ENCODE results near the gene SLC35F1. TPM values are rescaled to one million over a fixed set of nuclear protein-coding genes. Genes with fewer than 3 reads are reported as not detected.
"Not testable (repeated sequence)": the region's sequence is repeated elsewhere in the genome, so short reads cannot be mapped to it uniquely, and the experiment has no call there.

SLC35F1 gene
- polyA plus RNA-seq, 1 donor: 5.1 TPM

GRCh38 chr6:117947234-117947633, 40.2 kb downstream of the SLC35F1 start:
- no peaks in the 10 kb centered on the region for H3K9me3 ChIP-seq (ENCODE audit: control insufficient read depth, low read depth, low read length)
- no CpG with 5 or more reads among the region's 1 CpG for WGBS (ENCODE audit: insufficient coverage, low lambda C conversion rate)
- H3K27me3 ChIP-seq (ENCODE audit: control insufficient read depth, insufficient read depth, low read length): no peaks in the 10 kb centered on the region
- DNase-seq: no peak
- H3K4me1 ChIP-seq (ENCODE audit: control insufficient read depth, insufficient read depth, low read length): no peaks in the 10 kb centered on the region
- no peaks in the 10 kb centered on the region for H3K36me3 ChIP-seq (ENCODE audit: control insufficient read depth, insufficient read depth, low read length)
- no peak overlapping the region for H3K4me3 ChIP-seq (ENCODE audit: low read length)
- no peak overlapping the region for H3K27ac ChIP-seq (ENCODE audit: low read length)

- Histone ChIP-seq H3K4me3 (ENCODE audit: low read length) (no peak overlapping the region), H3K36me3 (ENCODE audit: control insufficient read depth, insufficient read depth, low read length) (no peaks in the 10 kb centered on the region), H3K4me1 (ENCODE audit: control insufficient read depth, insufficient read depth, low read length) (no peaks in the 10 kb centered on the region), H3K27me3 (ENCODE audit: control insufficient read depth, insufficient read depth, low read length) (no peaks in the 10 kb centered on the region), H3K27ac (ENCODE audit: low read length) (no peak overlapping the region), H3K9me3 (ENCODE audit: control insufficient read depth, low read depth, low read length) (no peaks in the 10 kb centered on the region)
- DNase-seq: peak in 1 of 2 donors; percentile 5
- WGBS (ENCODE audit: insufficient coverage, low lambda C conversion rate): no CpG with 5 or more reads among the region's 3 CpGs
These were observed 44.7 kb downstream of the SLC35F1 start for GRCh38 chr6:117951783-117952182.

GRCh38 chr6:117955684-117956256, 48.7 kb downstream of the SLC35F1 start:
- Histone ChIP-seq H3K4me1 (ENCODE audit: control insufficient read depth, insufficient read depth, low read length) (no peaks in the 10 kb centered on the region), H3K4me3 (ENCODE audit: low read length) (no peak overlapping the region), H3K36me3 (ENCODE audit: control insufficient read depth, insufficient read depth, low read length) (no peaks in the 10 kb centered on the region), H3K27ac (ENCODE audit: low read length) (no peak overlapping the region), H3K27me3 (ENCODE audit: control insufficient read depth, insufficient read depth, low read length) (no peaks in the 10 kb centered on the region), H3K9me3 (ENCODE audit: control insufficient read depth, low read depth, low read length) (no peaks in the 10 kb centered on the region)
- DNase-seq: no peak
- WGBS (ENCODE audit: insufficient coverage, low lambda C conversion rate): no CpG with 5 or more reads among the region's 2 CpGs

GRCh38 chr6:117956386-117956785, 49.3 kb downstream of the SLC35F1 start:
- Histone ChIP-seq H3K27ac (ENCODE audit: low read length) (no peak overlapping the region), H3K27me3 (ENCODE audit: control insufficient read depth, insufficient read depth, low read length) (no peaks in the 10 kb centered on the region), H3K4me1 (ENCODE audit: control insufficient read depth, insufficient read depth, low read length) (no peaks in the 10 kb centered on the region), H3K9me3 (ENCODE audit: control insufficient read depth, low read depth, low read length) (no peaks in the 10 kb centered on the region), H3K36me3 (ENCODE audit: control insufficient read depth, insufficient read depth, low read length) (no peaks in the 10 kb centered on the region), H3K4me3 (ENCODE audit: low read length) (no peak overlapping the region)
- peak in 1 of 2 donors; percentile 2 for DNase-seq
- 80% methylated on average over 1 of the region's 5 CpGs for WGBS (ENCODE audit: insufficient coverage, low lambda C conversion rate)

GRCh38 chr6:117958536-117958935, 51.5 kb downstream of the SLC35F1 start:
- DNase-seq: no peak
- no peak overlapping the region for H3K4me3 ChIP-seq (ENCODE audit: low read length)
- no CpG with 5 or more reads among the region's 3 CpGs for WGBS (ENCODE audit: insufficient coverage, low lambda C conversion rate)

GRCh38 chr6:117960877-117961276, 53.8 kb downstream of the SLC35F1 start:
- Histone ChIP-seq H3K4me1 (ENCODE audit: control insufficient read depth, insufficient read depth, low read length) (no peaks in the 10 kb centered on the region), H3K27me3 (ENCODE audit: control insufficient read depth, insufficient read depth, low read length) (no peaks in the 10 kb centered on the region), H3K36me3 (ENCODE audit: control insufficient read depth, insufficient read depth, low read length) (no peaks in the 10 kb centered on the region), H3K9me3 (ENCODE audit: control insufficient read depth, low read depth, low read length) (no peaks in the 10 kb centered on the region), H3K4me3 (ENCODE audit: low read length) (no peak overlapping the region), H3K27ac (ENCODE audit: low read length) (no peak overlapping the region)
- no CpG with 5 or more reads among the region's 1 CpG for WGBS (ENCODE audit: insufficient coverage, low lambda C conversion rate)
- DNase-seq: no peak

More at GRCh38 chr6:117958536-117958935, 51.5 kb downstream of the SLC35F1 start:
- no peak overlapping the region for H3K27ac ChIP-seq (ENCODE audit: low read length)
- H3K4me1 ChIP-seq (ENCODE audit: control insufficient read depth, insufficient read depth, low read length): no peaks in the 10 kb centered on the region
- H3K36me3 ChIP-seq (ENCODE audit: control insufficient read depth, insufficient read depth, low read length): no peaks in the 10 kb centered on the region
- no peaks in the 10 kb centered on the region for H3K9me3 ChIP-seq (ENCODE audit: control insufficient read depth, low read depth, low read length)
- H3K27me3 ChIP-seq (ENCODE audit: control insufficient read depth, insufficient read depth, low read length): no peaks in the 10 kb centered on the region

GRCh38 chr6:117961301-117961700, 54.2 kb downstream of the SLC35F1 start:
- Histone ChIP-seq H3K4me3 (ENCODE audit: low read length) (no peak overlapping the region), H3K36me3 (ENCODE audit: control insufficient read depth, insufficient read depth, low read length) (no peaks in the 10 kb centered on the region), H3K27ac (ENCODE audit: low read length) (no peak overlapping the region), H3K9me3 (ENCODE audit: control insufficient read depth, low read depth, low read length) (no peaks in the 10 kb centered on the region), H3K4me1 (ENCODE audit: control insufficient read depth, insufficient read depth, low read length) (no peaks in the 10 kb centered on the region), H3K27me3 (ENCODE audit: control insufficient read depth, insufficient read depth, low read length) (no peaks in the 10 kb centered on the region)
- 100% methylated on average over 1 of the region's 3 CpGs for WGBS (ENCODE audit: insufficient coverage, low lambda C conversion rate)
- no peak for DNase-seq

- not testable (repeated sequence) for H3K9me3 ChIP-seq (ENCODE audit: control insufficient read depth, low read depth, low read length); H3K36me3 ChIP-seq (ENCODE audit: control insufficient read depth, insufficient read depth, low read length); H3K4me1 ChIP-seq (ENCODE audit: control insufficient read depth, insufficient read depth, low read length); H3K27ac ChIP-seq (ENCODE audit: low read length); H3K27me3 ChIP-seq (ENCODE audit: control insufficient read depth, insufficient read depth, low read length); DNase-seq; H3K4me3 ChIP-seq (ENCODE audit: low read length)
- no CpG with 5 or more reads among the region's 7 CpGs for WGBS (ENCODE audit: insufficient coverage, low lambda C conversion rate)
These were observed 58.7 kb downstream of the SLC35F1 start for GRCh38 chr6:117965763-117966162.

- Histone ChIP-seq H3K9me3 (ENCODE audit: control insufficient read depth, low read depth, low read length) (no peaks in the 10 kb centered on the region), H3K4me3 (ENCODE audit: low read length) (no peak overlapping the region), H3K27me3 (ENCODE audit: control insufficient read depth, insufficient read depth, low read length) (no peaks in the 10 kb centered on the region), H3K27ac (ENCODE audit: low read length) (no peak overlapping the region), H3K4me1 (ENCODE audit: control insufficient read depth, insufficient read depth, low read length) (no peaks in the 10 kb centered on the region), H3K36me3 (ENCODE audit: control insufficient read depth, insufficient read depth, low read length) (no peaks in the 10 kb centered on the region)
- no peak for DNase-seq
These were observed 64.6 kb downstream of the SLC35F1 start for GRCh38 chr6:117971637-117972036.

- H3K36me3 ChIP-seq (ENCODE audit: control insufficient read depth, insufficient read depth, low read length): no peaks in the 10 kb centered on the region
- H3K27ac ChIP-seq (ENCODE audit: low read length): no peak overlapping the region
- H3K4me1 ChIP-seq (ENCODE audit: control insufficient read depth, insufficient read depth, low read length): no peaks in the 10 kb centered on the region
- no peaks in the 10 kb centered on the region for H3K27me3 ChIP-seq (ENCODE audit: control insufficient read depth, insufficient read depth, low read length)
- no peak for DNase-seq
- no peaks in the 10 kb centered on the region for H3K9me3 ChIP-seq (ENCODE audit: control insufficient read depth, low read depth, low read length)
- no peak overlapping the region for H3K4me3 ChIP-seq (ENCODE audit: low read length)
- no CpG with 5 or more reads among the region's 1 CpG for WGBS (ENCODE audit: insufficient coverage, low lambda C conversion rate)
These were observed 68.0 kb downstream of the SLC35F1 start for GRCh38 chr6:117974914-117975627.

Measured in large intestine (tissue), 3 donors.